H9 (cell line): ENCODE measurements around the gene DCTPP1. TPM values are rescaled to one million over a fixed set of nuclear protein-coding genes. Genes with fewer than 3 reads are reported as not detected.
"Not testable (repeated sequence)": the region's sequence is repeated elsewhere in the genome, so short reads cannot be mapped to it uniquely, and the experiment has no call there.

ENCODE experiments used
- DNase-seq: peaks from one replicate; pipeline ENCODE4 v3.0.0-alpha.2; 2017
- H2AFZ ChIP-seq: one replicate; pipeline ENCODE4 v1.6.1; 2013; ENCODE audit warnings: mild to moderate bottlenecking, low read length, control low read depth, moderate library complexity
- H2AK5ac ChIP-seq: 2 replicates; pipeline ENCODE4 v1.6.1; 2013; ENCODE audit warnings: low read length, control low read depth, mixed read lengths; ENCODE audit not compliant: insufficient read length
- H2BK120ac ChIP-seq: one replicate; pipeline ENCODE4 v1.6.1; 2013; ENCODE audit warnings: low read depth, mild to moderate bottlenecking, low read length, control low read depth, inconsistent platforms; ENCODE audit not compliant: poor library complexity, severe bottlenecking
- H2BK12ac ChIP-seq: 2 replicates; pipeline ENCODE4 v1.6.1; 2013; ENCODE audit warnings: low read length, control low read depth, mixed read lengths, low read depth; ENCODE audit not compliant: insufficient read length
- H2BK15ac ChIP-seq: 2 replicates; pipeline ENCODE4 v1.6.1; 2013; ENCODE audit warnings: low read depth, low read length, control low read depth
- H2BK20ac ChIP-seq: one replicate; pipeline ENCODE4 v1.6.1; 2013; ENCODE audit warnings: low read depth, mild to moderate bottlenecking, low read length, control low read depth, inconsistent platforms; ENCODE audit not compliant: poor library complexity, severe bottlenecking
- H2BK5ac ChIP-seq: 2 replicates; pipeline ENCODE4 v1.6.1; 2013; ENCODE audit warnings: low read length, control low read depth, mixed read lengths; ENCODE audit not compliant: insufficient read length
- H3K14ac ChIP-seq: 2 replicates; pipeline ENCODE4 v1.6.1; 2013; ENCODE audit warnings: low read length, control low read depth; ENCODE audit not compliant: insufficient read depth
- H3K18ac ChIP-seq: 2 replicates; pipeline ENCODE4 v1.6.1; 2013; ENCODE audit warnings: low read depth, mild to moderate bottlenecking, mixed read lengths, low read length, control low read depth; ENCODE audit not compliant: insufficient read length
- H3K23ac ChIP-seq: 2 replicates; pipeline ENCODE4 v1.6.1; 2013; ENCODE audit warnings: low read length, control low read depth, mixed read lengths, low read depth; ENCODE audit not compliant: insufficient read length
- H3K23me2 ChIP-seq: 2 replicates; pipeline ENCODE4 v1.6.1; 2013; ENCODE audit warnings: low read depth, mild to moderate bottlenecking, mixed read lengths, low read length, control low read depth; ENCODE audit not compliant: insufficient read length, poor library complexity, severe bottlenecking
- H3K27ac ChIP-seq: 2 replicates; pipeline ENCODE4 v1.5.1; 2013; ENCODE audit warnings: low read length, control low read depth, mixed read lengths, low read depth; ENCODE audit not compliant: insufficient read length
- H3K27me3 ChIP-seq: 2 replicates; pipeline ENCODE4 v1.6.1; 2013; ENCODE audit warnings: low read length, control low read depth, inconsistent platforms; ENCODE audit not compliant: insufficient read depth
- H3K4ac ChIP-seq: 2 replicates; pipeline ENCODE4 v1.6.1; 2013; ENCODE audit warnings: low read depth, mild to moderate bottlenecking, control low read depth, inconsistent platforms, low read length, moderate library complexity
- H3K4me1 ChIP-seq: 2 replicates; pipeline ENCODE4 v1.6.1; 2013; ENCODE audit warnings: low read length, control low read depth, inconsistent platforms; ENCODE audit not compliant: insufficient read depth
- H3K4me2 ChIP-seq: 2 replicates; pipeline ENCODE4 v1.6.1; 2013; ENCODE audit warnings: low read length, control low read depth, mixed read lengths; ENCODE audit not compliant: insufficient read length, insufficient read depth
- H3K56ac ChIP-seq: 2 replicates; pipeline ENCODE4 v1.6.1; 2013; ENCODE audit warnings: low read depth, mild to moderate bottlenecking, mixed read lengths, low read length, control low read depth; ENCODE audit not compliant: insufficient read length
- H3K79me1 ChIP-seq: 2 replicates; pipeline ENCODE4 v1.6.1; 2013; ENCODE audit warnings: low read depth, mild to moderate bottlenecking, moderate library complexity, low read length, control low read depth, inconsistent platforms; ENCODE audit not compliant: insufficient read depth, poor library complexity, severe bottlenecking
- H3K79me2 ChIP-seq: 2 replicates; pipeline ENCODE4 v1.6.1; 2013; ENCODE audit warnings: low read length, control low read depth, inconsistent platforms; ENCODE audit not compliant: insufficient read depth
- H3K9ac ChIP-seq: 2 replicates; pipeline ENCODE4 v1.6.1; 2013; ENCODE audit warnings: low read length, control low read depth, mixed read lengths; ENCODE audit not compliant: insufficient read length; ENCODE audit errors: extremely low read depth
- H3K9me3 ChIP-seq: one replicate; pipeline ENCODE4 v1.6.1; 2013; ENCODE audit warnings: low read depth, low read length, inconsistent platforms; ENCODE audit not compliant: control insufficient read depth
- H3T11ph ChIP-seq: one replicate; pipeline ENCODE4 v1.6.1; 2013; ENCODE audit warnings: mild to moderate bottlenecking, low read length, control low read depth, inconsistent platforms
- H4K20me1 ChIP-seq: one replicate; pipeline ENCODE4 v1.6.1; 2013; ENCODE audit not compliant: control insufficient read depth, insufficient read length, insufficient read depth
- H4K5ac ChIP-seq: 2 replicates; pipeline ENCODE4 v1.6.1; 2013; ENCODE audit warnings: low read depth, mild to moderate bottlenecking, mixed read lengths, low read length, control low read depth; ENCODE audit not compliant: insufficient read length
- H4K8ac ChIP-seq: replicated peaks from 2 replicates; pipeline ENCODE4 v1.6.1; 2013; ENCODE audit warnings: low read length, control low read depth, mixed read lengths, low read depth; ENCODE audit not compliant: insufficient read length
- H4K91ac ChIP-seq: 2 replicates; pipeline ENCODE4 v1.6.1; 2013; ENCODE audit warnings: low read depth, mild to moderate bottlenecking, moderate library complexity, mixed read lengths, low read length, control low read depth; ENCODE audit not compliant: insufficient read length
- H3K27ac Mint-ChIP-seq, 3 experiments: 2 replicates in 2 of 3; 3 replicates in 1 of 3; pipeline ENCODE4 v1.8.0; 2020 to 2021; ENCODE audit warnings: mixed read lengths in 3 of 3, mild to moderate bottlenecking in 1 of 3, moderate library complexity in 1 of 3
- H3K27me3 Mint-ChIP-seq: 2 replicates; pipeline ENCODE4 v1.8.0; 2021; ENCODE audit warnings: low read depth, mild to moderate bottlenecking, moderate library complexity, mixed read lengths
- H3K36me3 Mint-ChIP-seq, 3 experiments: 2 replicates in 2 of 3; 3 replicates in 1 of 3; pipeline ENCODE4 v1.8.0; 2020 to 2021; ENCODE audit warnings: low read depth in 3 of 3, mixed read lengths in 3 of 3; ENCODE audit not compliant: insufficient read depth in 1 of 3
- H3K4me1 Mint-ChIP-seq, 2 experiments: 2 replicates each; pipeline ENCODE4 v1.8.0; 2020; ENCODE audit warnings: mixed read lengths in 2 of 2
- H3K4me3 Mint-ChIP-seq, 2 experiments: 2 replicates in 1 of 2; 3 replicates in 1 of 2; pipeline ENCODE4 v1.8.0; 2020 to 2021; ENCODE audit warnings: mild to moderate bottlenecking in 2 of 2, mixed read lengths in 2 of 2, moderate library complexity in 1 of 2
- H3K9me3 Mint-ChIP-seq, 2 experiments: 2 replicates in 1 of 2; 3 replicates in 1 of 2; pipeline ENCODE4 v1.8.0; 2020; ENCODE audit warnings: mild to moderate bottlenecking in 2 of 2, mixed read lengths in 2 of 2, moderate library complexity in 1 of 2
- WGBS: extraction: QIAGEN DNeasy Blood & Tissue Kit; methylation state at CpG from one replicate; pipeline ENCODE4 v1.1.7; 2013; ENCODE audit warnings: missing lambda C conversion rate, low lambda C conversion rate, mixed read lengths; ENCODE audit not compliant: insufficient read length; ENCODE audit errors: extremely low coverage; 5-methylcytosine and 5-hydroxymethylcytosine counted together
- total RNA-seq: library from RNA; stranded (reverse); gene quantifications from 2 replicates; pipeline ENCODE4 v1.2.1, GENCODE V29; 2021
- TF ChIP-seq, protein P1 (sequence below): fragments of 200-600 bp; sonication (generic); conservative IDR thresholded peaks from 3 replicates; pipeline ENCODE4 v1.8.0; 2021; ENCODE audit warnings: antibody characterized with exemption, mild to moderate bottlenecking

DCTPP1 gene
- total RNA-seq, 1 experiment from 2014 or later, result 78.3 TPM

DNA sequence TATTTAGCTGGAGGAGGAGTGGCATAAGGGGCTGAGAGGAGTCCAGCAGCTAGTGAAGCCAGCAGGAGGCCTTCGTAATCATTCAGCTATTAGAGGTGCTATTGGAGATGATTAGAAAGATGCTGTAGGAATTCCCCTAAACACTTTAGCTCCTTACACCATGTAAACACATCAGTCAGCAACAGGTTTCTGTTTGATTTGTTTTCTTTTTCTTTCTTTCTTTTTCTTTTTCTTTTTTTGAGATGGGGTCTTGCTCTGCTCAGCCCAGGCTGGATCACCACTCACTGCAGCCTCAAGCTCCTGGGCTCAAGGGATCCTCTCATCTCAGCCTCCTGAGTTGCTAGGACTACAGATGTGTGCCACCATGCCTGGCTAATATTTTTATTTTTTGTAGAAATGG lies 26.5 kb upstream of the DCTPP1 start:
- no peak overlapping the region for H3K56ac ChIP-seq
- no peak overlapping the region for H3K14ac ChIP-seq
- H2BK5ac ChIP-seq, result no peak overlapping the region
- Mint-ChIP-seq H3K4me3 (no peak overlapping the region), H3K4me1 (peaks cover 0 to 6% of the 10 kb centered on the region in 2 experiments; a peak in 1 of 4 replicates), H3K27me3 (peaks cover 7% of the 10 kb centered on the region), H3K9me3 (no peaks in the 10 kb centered on the region), H3K27ac (no peak overlapping the region; a peak in 1 of 7 replicates), H3K36me3 (no peaks in the 10 kb centered on the region)
- no peak overlapping the region for H2BK120ac ChIP-seq
- H2BK20ac ChIP-seq, result no peak overlapping the region
- H3K27ac ChIP-seq, result no peak overlapping the region
- no peak overlapping the region for H4K91ac ChIP-seq
- no peak overlapping the region for H2AFZ ChIP-seq
- no peaks in the 10 kb centered on the region for H3K27me3 ChIP-seq
- no peaks in the 10 kb centered on the region for H3K9me3 ChIP-seq
- no peak overlapping the region for H3K18ac ChIP-seq
- H4K5ac ChIP-seq, result no peak overlapping the region
- no peak overlapping the region for H3K4me2 ChIP-seq
- peaks cover 2% of the 10 kb centered on the region for H3K23me2 ChIP-seq
- no peak overlapping the region for H3T11ph ChIP-seq
- H4K8ac ChIP-seq, result no peak overlapping the region
- no peak for DNase-seq
- H3K4me1 ChIP-seq, result no peaks in the 10 kb centered on the region
- H2AK5ac ChIP-seq, result no peak overlapping the region
- no peak overlapping the region for H2BK12ac ChIP-seq
- TF ChIP-seq, protein P1, sequence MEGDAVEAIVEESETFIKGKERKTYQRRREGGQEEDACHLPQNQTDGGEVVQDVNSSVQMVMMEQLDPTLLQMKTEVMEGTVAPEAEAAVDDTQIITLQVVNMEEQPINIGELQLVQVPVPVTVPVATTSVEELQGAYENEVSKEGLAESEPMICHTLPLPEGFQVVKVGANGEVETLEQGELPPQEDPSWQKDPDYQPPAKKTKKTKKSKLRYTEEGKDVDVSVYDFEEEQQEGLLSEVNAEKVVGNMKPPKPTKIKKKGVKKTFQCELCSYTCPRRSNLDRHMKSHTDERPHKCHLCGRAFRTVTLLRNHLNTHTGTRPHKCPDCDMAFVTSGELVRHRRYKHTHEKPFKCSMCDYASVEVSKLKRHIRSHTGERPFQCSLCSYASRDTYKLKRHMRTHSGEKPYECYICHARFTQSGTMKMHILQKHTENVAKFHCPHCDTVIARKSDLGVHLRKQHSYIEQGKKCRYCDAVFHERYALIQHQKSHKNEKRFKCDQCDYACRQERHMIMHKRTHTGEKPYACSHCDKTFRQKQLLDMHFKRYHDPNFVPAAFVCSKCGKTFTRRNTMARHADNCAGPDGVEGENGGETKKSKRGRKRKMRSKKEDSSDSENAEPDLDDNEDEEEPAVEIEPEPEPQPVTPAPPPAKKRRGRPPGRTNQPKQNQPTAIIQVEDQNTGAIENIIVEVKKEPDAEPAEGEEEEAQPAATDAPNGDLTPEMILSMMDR, result no peak
- no peak overlapping the region for H3K9ac ChIP-seq
- no peaks in the 10 kb centered on the region for H3K79me2 ChIP-seq
- H3K23ac ChIP-seq, result no peak overlapping the region
- H3K79me1 ChIP-seq, result no peaks in the 10 kb centered on the region
- H2BK15ac ChIP-seq, result no peak overlapping the region
- H3K4ac ChIP-seq, result no peak overlapping the region
- no CpG with 5 or more reads among the region's 1 CpG for WGBS
- H4K20me1 ChIP-seq, result no peaks in the 10 kb centered on the region

DNA sequence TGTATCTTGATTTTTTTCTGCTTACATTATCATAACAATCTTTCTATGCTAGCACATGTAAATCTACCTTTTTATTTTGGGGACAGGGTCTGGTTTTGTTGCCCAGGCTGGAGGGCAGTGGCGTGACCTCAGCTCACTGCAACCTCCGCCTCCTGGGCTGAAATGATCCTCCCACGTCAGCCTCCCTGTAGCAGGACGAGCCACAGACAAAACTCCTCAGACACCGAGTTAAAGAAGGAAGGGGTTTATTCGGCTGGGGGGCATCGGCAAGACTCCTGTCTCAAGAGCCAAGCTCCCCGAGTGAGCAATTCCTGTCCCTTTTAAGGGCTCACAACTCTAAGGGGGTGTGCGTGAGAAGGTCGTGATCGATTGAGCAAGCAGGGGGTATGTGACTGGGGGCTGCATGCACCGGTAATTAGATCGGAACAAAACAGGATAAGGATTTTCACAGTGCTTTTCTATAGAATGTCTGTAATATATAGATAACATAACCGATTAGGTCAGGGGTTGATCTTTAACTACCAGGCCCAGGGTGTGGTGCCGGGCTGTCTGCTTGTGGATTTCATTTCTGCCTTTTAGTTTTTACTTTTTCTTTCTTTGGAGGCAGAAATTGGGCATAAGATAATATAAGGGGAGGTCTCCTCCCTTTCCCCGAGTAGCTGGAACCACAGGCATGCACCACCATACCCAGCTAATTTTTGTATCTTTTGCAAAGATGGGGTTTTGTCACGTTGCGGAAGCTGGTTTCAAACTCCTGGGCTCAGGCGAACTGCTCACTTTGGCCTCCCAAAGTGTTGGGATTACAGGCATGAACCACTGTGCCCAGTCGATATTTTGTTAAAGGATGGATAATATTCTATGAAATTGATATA lies 23.1 kb upstream of the DCTPP1 start:
- H3K4me2 ChIP-seq, H3K27ac Mint-ChIP-seq, H2BK12ac ChIP-seq, H3K79me1 ChIP-seq, H2BK5ac ChIP-seq, H3K27me3 Mint-ChIP-seq, H3K23me2 ChIP-seq, H3K56ac ChIP-seq, H3K79me2 ChIP-seq, H3K14ac ChIP-seq, H3K9me3 Mint-ChIP-seq, H2BK15ac ChIP-seq, H3K4me1 ChIP-seq, H3K4me1 Mint-ChIP-seq, H2BK20ac ChIP-seq, H3K36me3 Mint-ChIP-seq, H3K9ac ChIP-seq, H4K8ac ChIP-seq, H3K27ac ChIP-seq, H2BK120ac ChIP-seq, H2AK5ac ChIP-seq, H3K4ac ChIP-seq, H3K23ac ChIP-seq, H4K5ac ChIP-seq, H3K27me3 ChIP-seq, H4K91ac ChIP-seq, H3T11ph ChIP-seq, H3K4me3 Mint-ChIP-seq, H3K18ac ChIP-seq, DNase-seq, H3K9me3 ChIP-seq, H4K20me1 ChIP-seq, H2AFZ ChIP-seq: not testable (repeated sequence)
- WGBS, result no CpG with 5 or more reads among the region's 20 CpGs
